Measurements from ENCODE around the gene SLC35B2.

DNA sequence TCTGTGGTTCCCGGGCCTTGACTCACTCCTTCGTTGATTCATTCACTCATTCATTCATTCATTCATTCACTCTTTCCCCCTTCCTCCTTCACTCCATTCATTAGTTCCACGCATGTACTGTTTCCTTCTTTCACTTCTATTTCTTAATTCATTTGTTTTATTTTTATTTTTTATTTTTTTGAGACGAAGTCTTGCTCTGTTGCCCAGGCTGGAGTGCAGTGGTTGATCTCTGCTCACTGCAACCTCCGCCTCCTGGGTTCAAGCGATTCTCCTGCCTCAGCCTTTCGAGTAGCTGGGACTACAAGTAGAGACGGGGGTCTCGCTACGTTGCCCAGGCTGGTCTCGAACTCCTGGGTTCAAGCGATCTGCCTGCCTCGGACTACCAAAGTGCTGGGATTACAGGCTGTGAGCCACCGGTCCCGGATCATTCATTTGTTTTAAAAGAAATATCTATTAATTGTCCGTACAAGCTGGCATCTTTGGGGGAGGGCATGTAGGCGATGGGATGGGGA lies 8.4 kb upstream of the SLC35B2 start:
- no peak for TF ChIP-seq POLR2A (IDR thresholded peaks at IDR 0.05)
- TF ChIP-seq, protein P1, sequence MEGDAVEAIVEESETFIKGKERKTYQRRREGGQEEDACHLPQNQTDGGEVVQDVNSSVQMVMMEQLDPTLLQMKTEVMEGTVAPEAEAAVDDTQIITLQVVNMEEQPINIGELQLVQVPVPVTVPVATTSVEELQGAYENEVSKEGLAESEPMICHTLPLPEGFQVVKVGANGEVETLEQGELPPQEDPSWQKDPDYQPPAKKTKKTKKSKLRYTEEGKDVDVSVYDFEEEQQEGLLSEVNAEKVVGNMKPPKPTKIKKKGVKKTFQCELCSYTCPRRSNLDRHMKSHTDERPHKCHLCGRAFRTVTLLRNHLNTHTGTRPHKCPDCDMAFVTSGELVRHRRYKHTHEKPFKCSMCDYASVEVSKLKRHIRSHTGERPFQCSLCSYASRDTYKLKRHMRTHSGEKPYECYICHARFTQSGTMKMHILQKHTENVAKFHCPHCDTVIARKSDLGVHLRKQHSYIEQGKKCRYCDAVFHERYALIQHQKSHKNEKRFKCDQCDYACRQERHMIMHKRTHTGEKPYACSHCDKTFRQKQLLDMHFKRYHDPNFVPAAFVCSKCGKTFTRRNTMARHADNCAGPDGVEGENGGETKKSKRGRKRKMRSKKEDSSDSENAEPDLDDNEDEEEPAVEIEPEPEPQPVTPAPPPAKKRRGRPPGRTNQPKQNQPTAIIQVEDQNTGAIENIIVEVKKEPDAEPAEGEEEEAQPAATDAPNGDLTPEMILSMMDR (IDR thresholded peaks at IDR 0.05) = no peak
